Neural progenitor cell (in vitro differentiated cells): ENCODE measurements around the gene SPATA31D4. TPM values are rescaled to one million over a fixed set of nuclear protein-coding genes. Genes with fewer than 3 reads are reported as not detected.

Experiments used
- DNase-seq: peaks from one replicate; pipeline ENCODE4 v3.0.0-alpha.2; 2016; ENCODE audit warnings: low spot score
- H2AFZ ChIP-seq: fragments of 200-600 bp; sonication (generic); replicated peaks from 2 replicates; pipeline ENCODE4 v1.6.1; 2016; ENCODE audit warnings: antibody characterized with exemption
- H3F3A ChIP-seq: fragments of 200-600 bp; sonication (generic); 2 replicates; pipeline ENCODE4 v1.6.1; 2016; ENCODE audit warnings: antibody characterized with exemption, low read depth
- H3K27ac ChIP-seq: fragments of 200-600 bp; sonication (generic); 2 replicates; pipeline ENCODE4 v1.5.1; 2016; ENCODE audit warnings: mild to moderate bottlenecking
- H3K27me3 ChIP-seq: fragments of 200-600 bp; sonication (generic); 2 replicates; pipeline ENCODE4 v1.6.1; 2016; ENCODE audit warnings: mild to moderate bottlenecking, moderate library complexity
- H3K36me3 ChIP-seq: fragments of 200-600 bp; sonication (generic); 2 replicates; pipeline ENCODE4 v1.5.1; 2016
- H3K4me1 ChIP-seq: fragments of 200-600 bp; sonication (generic); 2 replicates; pipeline ENCODE4 v1.6.1; 2016; ENCODE audit warnings: mixed run types
- H3K4me2 ChIP-seq: fragments of 200-600 bp; sonication (generic); 2 replicates; pipeline ENCODE4 v1.6.1; 2016
- H3K4me3 ChIP-seq: fragments of 200-600 bp; sonication (generic); 2 replicates; pipeline ENCODE4 v1.5.1; 2016
- H3K79me2 ChIP-seq: fragments of 200-600 bp; sonication (generic); 2 replicates; pipeline ENCODE4 v1.6.1; 2016; ENCODE audit warnings: low read depth
- H3K9ac ChIP-seq: fragments of 200-600 bp; sonication (generic); 2 replicates; pipeline ENCODE4 v1.6.1; 2016
- H3K9me3 ChIP-seq: fragments of 200-600 bp; sonication (generic); 2 replicates; pipeline ENCODE4 v1.5.1; 2016; ENCODE audit warnings: low read depth
- H4K20me1 ChIP-seq: fragments of 200-600 bp; sonication (generic); 2 replicates; pipeline ENCODE4 v1.6.1; 2016; ENCODE audit warnings: low read depth
- H3K27ac Mint-ChIP-seq: 3 replicates; pipeline ENCODE4 v1.8.0; 2021; ENCODE audit warnings: mixed read lengths
- H3K27me3 Mint-ChIP-seq: 2 replicates; pipeline ENCODE4 v1.8.0; 2022; ENCODE audit warnings: low read depth, mild to moderate bottlenecking, inconsistent platforms, moderate library complexity, mixed read lengths; ENCODE audit not compliant: insufficient read depth
- H3K36me3 Mint-ChIP-seq: 3 replicates; pipeline ENCODE4 v1.8.0; 2021; ENCODE audit warnings: mixed read lengths
- H3K4me1 Mint-ChIP-seq: 3 replicates; pipeline ENCODE4 v1.8.0; 2021; ENCODE audit warnings: mixed read lengths
- H3K4me3 Mint-ChIP-seq: 3 replicates; pipeline ENCODE4 v1.8.0; 2021; ENCODE audit warnings: mild to moderate bottlenecking, moderate library complexity, mixed read lengths
- H3K9me3 Mint-ChIP-seq: 3 replicates; pipeline ENCODE4 v1.8.0; 2020; ENCODE audit warnings: mixed read lengths
- CTCF ChIP-seq: fragments of 200-600 bp; sonication (generic); IDR thresholded peaks from 2 replicates; pipeline ENCODE4 v1.5.1; 2017; ENCODE audit warnings: antibody characterized with exemption, mild to moderate bottlenecking
- EZH2 ChIP-seq: fragments of 200-600 bp; sonication (generic); IDR thresholded peaks from 2 replicates; pipeline ENCODE4 v1.6.1; 2017; ENCODE audit warnings: antibody characterized with exemption, mild to moderate bottlenecking, moderate library complexity
- EZH2phosphoT487 ChIP-seq: fragments of 200-600 bp; sonication (generic); IDR thresholded peaks from 2 replicates; pipeline ENCODE4 v1.6.1; 2017; ENCODE audit warnings: antibody characterized with exemption
- total RNA-seq: library from RNA; depleted of rRNA; stranded (reverse); fragments of >200 nt; gene quantifications from 2 replicates; pipeline ENCODE4 v1.2.3, GENCODE V29; 2015; ENCODE audit warnings: low replicate concordance

The SPATA31D4 gene
- total RNA-seq, 1 donor from 2014 or later: not detected

- peaks cover 15% of the 10 kb centered on the region for H3K9me3 Mint-ChIP-seq
- Histone ChIP-seq H3K9me3 (no peaks in the 10 kb centered on the region), H3K4me1 (no peaks in the 10 kb centered on the region), H2AFZ (no peak overlapping the region), H3F3A (no peaks in the 10 kb centered on the region), H3K27me3 (no peaks in the 10 kb centered on the region), H3K79me2 (no peaks in the 10 kb centered on the region), H3K4me2 (no peak overlapping the region), H3K36me3 (no peaks in the 10 kb centered on the region), H4K20me1 (no peaks in the 10 kb centered on the region), H3K9ac (no peak overlapping the region), H3K27ac (no peak overlapping the region), H3K4me3 (no peak overlapping the region)
- no peak overlapping the region for H3K4me3 Mint-ChIP-seq
- H3K4me1 Mint-ChIP-seq: no peaks in the 10 kb centered on the region
- no peak for DNase-seq
- H3K27ac Mint-ChIP-seq: no peak overlapping the region
- TF ChIP-seq CTCF: no peak
- TF ChIP-seq EZH2: no peak
- TF ChIP-seq EZH2phosphoT487: no peak
- H3K36me3 Mint-ChIP-seq: no peaks in the 10 kb centered on the region
- H3K27me3 Mint-ChIP-seq: peaks cover 6% of the 10 kb centered on the region
Measured at GRCh38 chr9:81968026-81968425, 39.8 kb downstream of the SPATA31D4 start.

- Histone ChIP-seq H3K4me2 (no peak overlapping the region), H3K36me3 (no peaks in the 10 kb centered on the region), H3K9ac (no peak overlapping the region), H2AFZ (no peak overlapping the region), H3K4me1 (no peaks in the 10 kb centered on the region), H4K20me1 (no peaks in the 10 kb centered on the region), H3K9me3 (no peaks in the 10 kb centered on the region), H3K79me2 (no peaks in the 10 kb centered on the region), H3K27me3 (no peaks in the 10 kb centered on the region), H3F3A (no peaks in the 10 kb centered on the region), H3K27ac (no peak overlapping the region), H3K4me3 (no peak overlapping the region)
- Mint-ChIP-seq H3K4me1 (no peaks in the 10 kb centered on the region), H3K9me3 (peaks cover 15% of the 10 kb centered on the region), H3K36me3 (no peaks in the 10 kb centered on the region), H3K27ac (no peak overlapping the region), H3K27me3 (peaks cover 6% of the 10 kb centered on the region), H3K4me3 (no peak overlapping the region)
- TF ChIP-seq CTCF: no peak
- TF ChIP-seq EZH2: no peak
- TF ChIP-seq EZH2phosphoT487: no peak
- DNase-seq: no peak
Measured at GRCh38 chr9:81969971-81970370, 41.7 kb downstream of the SPATA31D4 start.

- Mint-ChIP-seq H3K9me3 (peaks cover 11% of the 10 kb centered on the region), H3K27me3 (no peaks in the 10 kb centered on the region), H3K4me1 (no peaks in the 10 kb centered on the region), H3K4me3 (no peak overlapping the region), H3K36me3 (no peaks in the 10 kb centered on the region), H3K27ac (no peak overlapping the region)
- Histone ChIP-seq H3K36me3 (no peaks in the 10 kb centered on the region), H3K79me2 (no peaks in the 10 kb centered on the region), H3K27ac (no peak overlapping the region), H3K9me3 (no peaks in the 10 kb centered on the region), H3K9ac (no peak overlapping the region), H3K4me1 (no peaks in the 10 kb centered on the region), H3K4me2 (no peak overlapping the region), H3K4me3 (no peak overlapping the region), H2AFZ (no peak overlapping the region), H4K20me1 (no peaks in the 10 kb centered on the region), H3K27me3 (no peaks in the 10 kb centered on the region), H3F3A (no peaks in the 10 kb centered on the region)
- DNase-seq: no peak
- TF ChIP-seq CTCF (no peak), EZH2 (no peak)
Measured at GRCh38 chr9:81971727-81972126, 43.5 kb downstream of the SPATA31D4 start.

GRCh38 chr9:81974764-81975163 lies 46.5 kb downstream of the SPATA31D4 start:
- peaks cover 3% of the 10 kb centered on the region for H3K9me3 Mint-ChIP-seq
- no peak for TF ChIP-seq CTCF
- no peak for TF ChIP-seq EZH2
- TF ChIP-seq EZH2phosphoT487: no peak
- H4K20me1 ChIP-seq: no peaks in the 10 kb centered on the region
- no peak overlapping the region for H3K27ac ChIP-seq
- H3K4me3 Mint-ChIP-seq: no peak overlapping the region
- no peak overlapping the region for H3K9ac ChIP-seq
- no peaks in the 10 kb centered on the region for H3K4me1 ChIP-seq
- H3K27me3 Mint-ChIP-seq: no peaks in the 10 kb centered on the region
- H3K27ac Mint-ChIP-seq: no peak overlapping the region
- H3K36me3 Mint-ChIP-seq: no peaks in the 10 kb centered on the region
- H3K27me3 ChIP-seq: no peaks in the 10 kb centered on the region
- no peaks in the 10 kb centered on the region for H3K9me3 ChIP-seq
- no peak overlapping the region for H3K4me2 ChIP-seq
- H3F3A ChIP-seq: no peaks in the 10 kb centered on the region
- no peaks in the 10 kb centered on the region for H3K36me3 ChIP-seq
- no peak overlapping the region for H2AFZ ChIP-seq
- no peaks in the 10 kb centered on the region for H3K79me2 ChIP-seq
- no peak for DNase-seq
- H3K4me1 Mint-ChIP-seq: no peaks in the 10 kb centered on the region
- no peak overlapping the region for H3K4me3 ChIP-seq
